Loucy (cell line): Measurements from ENCODE around the gene CD226.

Source experiments
- EZH2phosphoT487 ChIP-seq: fragments of 200-600 bp; IDR thresholded peaks from 2 replicates; pipeline ENCODE4 v1.6.1; 2018; ENCODE audit warnings: antibody characterized with exemption, mild to moderate bottlenecking, moderate library complexity, borderline replicate concordance
- TF ChIP-seq, protein P1 (sequence below): fragments of 200-600 bp; sonication (generic); conservative IDR thresholded peaks from 2 replicates; pipeline ENCODE4 v1.5.1; 2014; ENCODE audit warnings: mild to moderate bottlenecking, antibody characterized with exemption, low read length

DNA sequence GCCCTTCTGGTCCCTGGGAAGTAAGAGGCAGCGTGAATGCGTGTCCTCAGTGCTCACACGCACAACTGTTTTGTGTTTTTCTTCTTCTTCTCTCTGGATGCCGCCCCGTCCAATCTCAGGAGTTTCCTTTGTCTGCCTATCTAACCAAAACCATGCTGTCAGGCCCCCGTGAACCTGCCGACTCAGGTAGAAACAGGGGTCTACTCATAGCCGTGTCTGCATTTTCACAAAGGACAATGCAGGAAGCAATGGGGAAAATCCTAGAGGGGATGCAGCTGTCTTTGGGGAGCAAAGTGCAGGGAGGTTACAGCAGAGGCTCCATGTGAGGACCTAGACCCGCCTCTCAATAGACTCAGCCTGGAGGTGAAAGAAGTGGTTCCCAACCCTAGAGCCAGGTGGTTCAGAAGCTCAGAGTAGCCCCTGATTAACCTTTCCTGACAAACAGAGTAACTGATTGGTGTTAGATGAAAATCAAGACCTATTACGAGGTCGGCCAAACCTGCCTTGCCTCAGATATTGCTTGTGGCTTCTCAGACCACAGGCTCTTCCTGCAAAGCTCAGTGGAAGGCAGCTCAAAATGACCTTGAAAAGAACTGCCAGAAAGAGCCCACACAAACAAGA, 49.3 kb downstream of the CD226 start:
- TF ChIP-seq, protein P1, sequence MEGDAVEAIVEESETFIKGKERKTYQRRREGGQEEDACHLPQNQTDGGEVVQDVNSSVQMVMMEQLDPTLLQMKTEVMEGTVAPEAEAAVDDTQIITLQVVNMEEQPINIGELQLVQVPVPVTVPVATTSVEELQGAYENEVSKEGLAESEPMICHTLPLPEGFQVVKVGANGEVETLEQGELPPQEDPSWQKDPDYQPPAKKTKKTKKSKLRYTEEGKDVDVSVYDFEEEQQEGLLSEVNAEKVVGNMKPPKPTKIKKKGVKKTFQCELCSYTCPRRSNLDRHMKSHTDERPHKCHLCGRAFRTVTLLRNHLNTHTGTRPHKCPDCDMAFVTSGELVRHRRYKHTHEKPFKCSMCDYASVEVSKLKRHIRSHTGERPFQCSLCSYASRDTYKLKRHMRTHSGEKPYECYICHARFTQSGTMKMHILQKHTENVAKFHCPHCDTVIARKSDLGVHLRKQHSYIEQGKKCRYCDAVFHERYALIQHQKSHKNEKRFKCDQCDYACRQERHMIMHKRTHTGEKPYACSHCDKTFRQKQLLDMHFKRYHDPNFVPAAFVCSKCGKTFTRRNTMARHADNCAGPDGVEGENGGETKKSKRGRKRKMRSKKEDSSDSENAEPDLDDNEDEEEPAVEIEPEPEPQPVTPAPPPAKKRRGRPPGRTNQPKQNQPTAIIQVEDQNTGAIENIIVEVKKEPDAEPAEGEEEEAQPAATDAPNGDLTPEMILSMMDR: no peak
- no peak for TF ChIP-seq EZH2phosphoT487
